Stimulated activated CD4-positive, alpha-beta T cell treated with anti-CD3 and anti-CD28 coated beads, Interleukin-12 subunit alpha, Interleukin-12 subunit beta, amount 100 ng/mL, for 48 hours (primary cell): ENCODE results near the gene KDM4B.
A peak's percentile ranks its signal among the peaks of the same experiment; 100 is the strongest.
"Not testable (repeated sequence)": the region's sequence is repeated elsewhere in the genome, so short reads cannot be mapped to it uniquely, and the experiment has no call there.

Source experiments
- DNase-seq, 3 donors: peaks; one replicate each; pipeline ENCODE4 v3.0.0-alpha.2; 2020; ENCODE audit warnings: low read depth in 2 of 3, low spot score in 1 of 3

KDM4B gene

DNA sequence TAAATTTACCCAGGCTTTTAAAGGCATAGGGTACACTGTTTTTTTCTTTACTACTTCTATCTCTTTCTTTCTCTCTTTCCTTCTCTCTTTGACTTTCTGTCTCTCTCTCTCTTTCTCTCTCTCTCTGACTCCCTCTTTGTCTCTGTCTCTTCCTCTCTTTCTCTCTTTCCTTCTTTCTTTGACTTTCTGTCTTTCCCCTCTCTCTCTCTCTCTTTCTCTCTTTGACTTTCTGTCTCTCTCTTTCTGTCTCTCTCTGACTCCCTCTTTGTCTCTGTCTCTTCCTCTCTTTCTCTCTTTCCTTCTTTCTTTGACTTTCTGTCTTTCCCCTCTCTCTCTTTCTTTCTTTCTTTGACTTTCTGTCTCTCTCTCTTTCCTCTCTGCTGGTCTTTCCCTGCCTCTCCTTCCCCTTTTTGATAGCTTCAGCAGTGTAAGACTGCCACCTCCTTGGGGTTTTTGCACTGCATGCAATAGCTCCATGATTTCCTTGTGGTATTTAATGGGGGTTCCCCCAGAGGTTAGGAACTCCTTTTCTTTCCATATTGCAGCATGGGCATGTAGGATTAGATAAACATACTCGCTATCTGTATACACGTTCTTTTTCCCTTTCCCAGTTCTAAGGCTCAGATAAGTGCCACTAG is 191.4 kb downstream of the KDM4B start:
- DNase-seq: not testable (repeated sequence)

DNA sequence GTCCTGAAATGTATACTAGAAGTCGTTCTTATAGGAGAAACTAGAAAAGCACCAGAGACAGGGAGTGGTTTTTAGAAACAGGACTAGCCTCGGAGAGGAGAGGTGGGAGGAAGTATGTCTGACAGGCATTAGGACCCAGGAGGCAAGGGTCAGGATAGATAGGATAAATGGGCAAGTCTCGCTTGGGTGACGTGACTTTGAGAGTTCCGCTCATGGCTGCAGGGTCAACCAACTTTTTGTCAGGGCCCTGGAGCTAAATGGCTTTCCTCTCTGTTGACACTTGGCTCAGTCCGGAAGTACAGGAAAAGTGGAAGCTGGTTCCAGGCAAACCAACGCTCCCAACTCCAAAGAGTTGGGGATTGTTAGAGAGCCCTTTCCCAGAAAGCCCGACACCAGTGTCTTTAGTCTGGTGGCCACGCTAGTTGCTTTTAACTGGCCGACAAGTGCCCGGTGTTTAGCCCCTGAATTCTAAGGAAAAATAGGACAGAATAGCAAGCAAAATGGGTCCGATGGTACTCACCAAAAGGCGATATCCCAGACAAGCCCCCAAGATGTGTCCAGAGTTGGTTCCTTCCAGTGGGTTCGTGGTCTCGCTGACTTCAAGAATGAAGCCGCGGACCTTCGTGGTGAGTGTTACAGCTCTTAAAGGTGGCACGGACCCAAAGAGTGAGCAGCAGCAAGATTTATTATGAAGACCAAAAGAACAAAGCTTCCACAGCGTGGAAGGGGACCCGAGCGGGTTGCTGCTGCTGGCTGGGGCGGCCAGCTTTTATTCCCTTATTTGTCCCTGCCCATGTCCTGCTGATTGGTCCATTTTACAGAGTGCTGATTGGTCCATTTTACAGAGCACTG is 196.2 kb downstream of the KDM4B start:
- DNase-seq: not testable (repeated sequence)

DNA sequence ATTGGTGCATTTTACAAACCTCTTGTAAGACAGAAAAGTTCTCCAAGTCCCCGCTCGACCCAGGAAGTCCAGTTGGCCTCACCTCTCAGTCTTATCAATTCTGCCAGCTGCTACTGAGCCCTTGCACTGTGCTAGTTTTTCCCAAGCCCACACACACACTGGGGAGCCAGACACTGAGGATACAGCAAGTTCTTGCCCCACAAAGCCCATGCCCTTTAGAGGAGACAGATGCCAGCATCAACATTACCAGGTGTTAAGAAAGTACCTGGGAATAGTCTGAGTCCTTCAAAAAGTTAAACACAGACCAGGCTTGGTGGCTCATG is 196.7 kb downstream of the KDM4B start:
- no peak for DNase-seq

DNA sequence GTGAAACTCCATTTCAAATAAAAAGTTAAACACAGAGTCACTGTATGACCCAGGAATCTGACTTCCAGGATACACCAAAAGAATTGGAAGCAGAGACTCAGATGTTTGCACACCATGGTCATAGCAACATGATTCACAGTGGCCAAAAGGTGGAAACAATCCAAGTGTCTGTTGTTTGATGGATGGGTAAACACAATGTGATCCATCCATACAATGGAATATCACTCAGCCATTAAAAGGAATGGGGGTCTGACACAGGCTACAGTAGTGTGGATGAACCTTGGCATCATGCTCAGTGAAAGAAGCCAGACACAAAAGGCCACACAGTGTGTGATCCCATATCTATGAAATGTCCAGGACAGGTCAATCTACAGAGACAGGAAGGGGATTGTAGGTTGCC is 197.3 kb downstream of the KDM4B start:
- no peak for DNase-seq

DNA sequence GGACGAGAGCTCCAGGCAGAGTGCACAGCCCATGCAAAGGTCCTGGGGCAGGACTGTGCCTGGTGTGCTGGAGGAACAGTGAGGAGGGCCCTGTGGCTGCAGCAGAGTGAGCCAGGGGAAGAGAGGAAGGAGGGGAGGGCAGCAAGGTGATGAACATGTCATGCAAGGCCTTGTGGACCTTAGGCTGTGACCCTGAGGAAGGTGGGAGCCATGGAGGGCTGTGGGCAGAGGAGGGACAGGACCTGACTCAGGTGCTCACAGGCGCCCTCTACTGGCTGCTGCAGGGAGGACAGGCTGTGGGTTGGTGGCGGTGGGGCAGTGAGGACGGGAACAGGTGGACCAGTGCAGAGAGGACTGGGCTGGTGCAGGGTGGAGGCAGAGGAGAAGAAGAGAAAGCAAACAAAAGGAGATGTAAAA is 201.4 kb downstream of the KDM4B start:
- peak; percentile 30 to 66 (median 41) for DNase-seq

DNA sequence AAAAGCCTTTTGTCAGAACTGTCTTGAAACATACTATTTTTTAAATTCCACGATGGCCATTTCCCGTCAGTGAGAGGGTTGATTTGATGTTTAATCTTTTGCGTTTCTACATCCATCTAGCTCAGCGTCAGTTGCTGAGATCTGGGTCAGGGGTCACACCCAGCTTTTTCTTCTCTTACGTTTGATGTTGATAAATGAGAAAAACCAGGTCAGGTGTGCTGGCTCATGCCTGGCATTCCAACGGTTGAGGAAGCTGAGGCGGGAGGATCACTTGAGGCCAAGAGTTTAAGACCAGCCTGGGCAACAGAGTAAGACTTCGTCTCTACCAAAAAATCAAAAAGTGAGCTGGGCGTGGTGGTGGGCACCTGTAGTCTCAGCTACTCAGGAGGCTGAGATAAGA is 202.8 kb downstream of the KDM4B start:
- no peak for DNase-seq

DNA sequence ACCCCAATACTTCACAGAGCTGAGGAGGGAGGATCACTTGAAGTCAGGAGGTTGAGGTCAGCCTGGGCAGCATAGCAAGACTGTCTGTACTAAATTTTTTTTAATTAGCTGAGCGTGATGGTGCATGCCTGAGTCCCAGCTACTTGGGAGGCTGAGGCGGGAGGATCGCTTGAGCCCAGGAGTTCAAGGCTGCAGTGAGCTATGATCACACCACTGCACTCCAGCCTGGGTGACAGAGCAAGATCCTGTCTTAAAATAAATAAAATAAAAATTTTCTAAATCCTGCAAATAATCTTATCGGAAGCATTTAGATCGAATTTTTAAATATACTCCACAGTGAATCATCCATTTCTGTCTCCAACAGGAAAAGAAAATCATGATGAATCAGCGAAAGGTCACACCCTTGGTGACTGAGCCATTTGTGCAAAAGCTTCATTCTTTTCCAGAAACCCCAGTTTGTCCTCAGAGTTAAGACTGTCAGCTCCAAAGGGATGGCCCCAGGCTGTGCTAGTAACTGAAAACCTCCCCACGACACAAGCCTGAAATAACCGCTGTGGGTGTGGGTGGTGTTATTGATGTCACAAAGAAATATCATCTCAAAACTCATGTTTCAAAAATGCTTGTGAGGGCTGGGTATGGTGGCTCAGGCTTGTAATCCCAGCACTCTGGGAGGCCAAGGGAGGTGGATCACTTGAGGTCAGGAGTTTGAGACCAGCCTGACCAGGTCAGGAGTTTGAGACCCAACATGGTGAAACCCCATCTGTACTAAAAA is 204.1 kb downstream of the KDM4B start:
- no peak for DNase-seq

DNA sequence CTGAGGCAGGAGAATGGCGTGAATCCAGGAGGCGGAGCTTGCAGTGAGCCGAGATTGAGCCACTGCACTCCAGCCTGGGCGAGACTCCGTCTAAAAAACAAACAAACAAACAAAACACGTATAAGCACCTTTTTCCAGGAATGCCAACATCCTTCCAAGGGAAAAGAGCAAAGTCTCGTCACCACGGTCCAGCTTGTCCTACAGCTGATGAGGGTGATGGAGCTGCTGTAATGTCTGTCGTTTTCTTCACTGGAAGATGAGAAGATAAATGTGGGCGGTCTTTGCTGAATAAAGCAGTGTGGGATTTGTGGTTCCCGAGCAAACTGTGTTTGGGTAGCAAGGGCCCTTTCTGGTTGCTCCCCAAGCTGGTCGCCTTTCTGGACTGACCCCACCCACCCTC is 205.1 kb downstream of the KDM4B start:
- DNase-seq: no peak

DNA sequence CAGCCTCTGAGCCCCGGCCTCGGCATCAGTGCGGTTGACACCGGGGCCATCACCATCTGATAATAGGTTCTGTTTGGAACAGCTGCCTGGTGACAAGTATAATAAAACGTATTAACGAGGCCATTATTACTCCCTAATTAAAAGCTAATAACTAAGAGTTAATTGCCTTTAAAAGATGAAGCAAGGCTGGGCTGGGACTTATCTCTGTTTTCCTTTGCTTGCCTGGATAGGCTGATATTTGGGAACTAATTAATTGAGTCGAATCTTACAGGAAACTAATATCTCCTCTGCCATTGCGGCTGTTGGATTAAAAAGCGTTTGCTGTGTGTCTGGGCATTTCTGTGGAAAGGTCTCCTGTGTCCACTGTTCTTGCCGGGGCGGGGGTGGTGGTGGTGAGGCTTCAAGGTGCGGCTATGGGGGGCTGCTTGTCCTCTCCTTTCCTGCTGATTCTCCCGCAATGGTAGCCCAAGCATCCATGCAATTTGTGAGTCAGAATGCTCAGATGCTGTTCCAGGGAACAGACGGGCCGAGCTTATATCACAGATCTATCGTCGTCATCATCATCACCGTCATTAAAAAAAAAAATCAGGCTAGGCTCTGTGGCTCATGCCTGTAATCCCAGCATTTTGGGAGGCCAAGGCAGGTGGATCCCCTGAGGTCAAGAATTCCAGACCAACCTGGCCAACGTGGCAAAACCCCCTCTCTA is 209.0 kb downstream of the KDM4B start:
- DNase-seq: no peak

DNA sequence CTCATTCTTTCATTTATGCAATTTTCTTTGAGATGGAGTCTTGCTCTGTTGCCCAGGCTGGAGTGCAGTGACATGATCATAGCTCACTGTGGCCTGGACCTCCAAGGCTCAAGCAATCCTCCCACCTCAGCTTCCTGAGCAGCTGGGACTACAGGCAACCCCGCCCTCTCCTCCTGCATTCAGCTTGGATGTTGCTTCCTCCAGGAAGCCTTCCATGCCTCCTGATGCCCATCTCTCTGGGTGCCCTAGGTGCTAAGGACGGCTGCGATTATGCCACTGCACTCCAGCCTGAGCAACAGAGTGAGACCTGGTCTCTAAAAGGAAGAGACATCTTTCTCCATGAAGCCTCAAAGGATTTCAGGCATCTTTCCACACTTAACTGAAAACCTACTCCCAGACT is 209.9 kb downstream of the KDM4B start:
- no peak for DNase-seq

DNA sequence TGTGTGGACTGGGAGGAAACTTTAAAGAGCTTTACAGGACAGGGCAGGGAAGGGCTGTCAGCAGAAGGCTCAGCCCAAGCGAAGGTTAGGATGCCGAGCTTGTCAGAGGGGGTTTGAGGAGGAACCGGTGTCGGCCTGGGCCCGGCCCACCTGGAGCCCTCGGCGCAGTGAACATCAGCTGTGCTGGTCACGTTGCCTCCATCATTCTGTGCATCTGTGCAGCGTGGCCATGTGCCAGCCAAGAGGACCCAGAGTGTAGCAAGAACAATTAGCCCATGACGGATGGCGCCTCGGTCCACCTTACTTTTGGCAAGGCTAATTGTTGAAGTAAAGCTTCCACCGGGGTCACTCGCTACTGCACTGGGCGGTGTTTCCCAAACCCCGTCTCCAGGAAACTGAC is 210.3 kb downstream of the KDM4B start:
- no peak for DNase-seq

DNA sequence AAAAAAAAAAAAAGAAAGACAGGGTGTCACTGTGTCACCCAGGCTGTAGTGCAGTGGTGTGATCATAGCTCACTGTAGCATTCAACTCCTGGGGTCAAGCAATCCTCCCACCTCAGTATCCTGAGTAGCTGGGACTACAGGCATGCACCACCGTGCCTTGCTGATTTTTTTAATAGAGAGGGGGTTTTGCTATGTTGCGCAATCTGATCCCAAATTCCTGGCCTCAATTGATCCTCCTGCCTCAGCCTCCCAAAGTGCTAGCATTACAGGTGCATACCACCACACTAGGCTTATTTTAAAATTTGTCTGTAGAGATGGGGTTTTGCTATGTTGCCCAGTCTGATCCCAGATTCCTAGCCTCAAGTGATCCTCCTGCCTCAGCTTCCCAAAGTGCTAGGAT is 212.4 kb downstream of the KDM4B start:
- DNase-seq: no peak

DNA sequence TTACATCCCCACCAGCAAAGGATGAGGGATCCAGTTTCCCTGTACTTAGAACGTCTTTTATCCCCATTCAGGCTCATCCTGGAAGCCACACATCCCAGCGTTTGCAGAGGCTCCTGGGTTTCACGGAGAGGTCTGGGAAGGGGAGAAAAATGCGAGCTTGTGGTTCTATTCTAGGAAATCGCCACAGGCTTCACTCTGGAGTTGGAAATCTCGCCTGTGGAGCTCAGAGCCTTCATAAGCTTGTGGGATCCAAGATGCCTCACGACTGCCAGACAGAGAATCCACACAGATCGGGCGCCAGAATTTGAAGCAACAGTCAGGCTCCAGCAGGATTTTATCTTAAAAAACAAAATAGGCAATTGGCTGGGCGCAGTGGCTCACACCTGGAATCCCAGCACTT is 213.8 kb downstream of the KDM4B start:
- no peak for DNase-seq

DNA sequence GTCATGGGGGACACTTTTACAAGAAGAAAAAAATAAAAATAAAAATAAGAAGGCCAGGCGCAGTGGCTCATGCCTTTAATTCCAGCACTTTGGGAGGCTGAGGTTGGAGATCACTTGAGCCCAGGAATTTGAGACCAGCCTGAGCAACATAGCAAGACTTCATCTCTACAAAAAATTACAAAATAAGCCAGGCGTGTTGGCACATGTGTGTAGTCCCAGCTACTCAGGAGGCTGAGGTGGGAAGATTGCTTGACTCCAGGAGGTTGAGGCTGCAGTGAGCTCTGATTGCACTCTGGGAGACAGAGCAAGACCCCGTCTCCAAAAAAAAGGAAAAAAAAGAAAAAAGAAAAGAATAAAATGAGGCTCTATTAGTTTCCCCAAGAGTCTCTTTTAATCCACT is 214.7 kb downstream of the KDM4B start:
- DNase-seq: no peak

DNA sequence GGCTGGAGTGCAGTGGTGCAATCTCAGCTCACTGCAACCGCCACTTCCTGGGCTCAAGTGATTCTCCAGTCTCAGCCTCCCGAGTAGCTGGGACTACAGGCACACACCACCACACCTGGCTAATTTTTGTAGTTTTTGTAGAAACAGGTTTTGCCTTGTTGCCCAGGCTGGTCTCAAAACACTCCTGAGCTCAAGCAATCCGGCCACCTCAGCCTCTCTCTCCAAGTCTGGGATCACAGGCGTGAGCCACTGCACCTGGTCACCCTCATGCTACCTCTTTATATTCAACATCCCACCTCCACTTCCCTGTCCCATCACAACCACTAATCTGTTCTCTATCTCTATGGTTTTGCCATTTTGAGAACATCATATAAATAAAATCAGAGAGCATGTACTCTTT is 216.0 kb downstream of the KDM4B start:
- no peak for DNase-seq

DNA sequence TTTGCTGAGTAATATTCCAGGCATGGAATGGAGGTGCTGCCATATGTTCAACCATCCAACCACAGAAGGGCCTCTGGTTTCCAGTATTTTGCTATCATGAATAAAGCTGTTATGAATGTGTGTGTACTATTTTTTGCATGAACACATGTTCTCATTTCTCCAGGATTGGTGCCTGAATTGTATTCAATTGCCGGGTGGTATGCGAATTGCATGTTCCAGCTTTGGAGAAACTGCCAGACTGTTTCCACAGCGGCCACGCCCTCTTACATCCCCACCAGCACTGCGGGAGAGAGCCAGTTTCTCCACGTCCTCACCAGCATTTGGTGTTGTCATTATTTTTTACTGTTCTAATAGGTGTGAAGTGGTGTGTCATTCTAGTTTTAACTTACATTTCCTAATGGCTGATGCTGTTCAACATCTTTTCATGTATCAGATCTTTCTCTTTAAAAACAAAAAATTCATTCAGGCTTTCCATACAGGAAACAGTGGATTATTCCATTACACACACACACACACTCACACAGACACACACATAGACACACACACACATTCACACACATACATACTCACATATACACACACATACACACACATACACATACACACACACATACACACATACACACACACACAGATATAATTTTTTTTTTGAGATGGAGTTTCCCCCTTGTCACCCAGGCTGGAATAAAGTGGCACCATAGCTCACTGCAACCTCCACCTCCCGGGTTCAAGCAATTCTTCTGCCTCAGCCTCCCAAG is 217.6 kb downstream of the KDM4B start:
- DNase-seq: no peak

DNA sequence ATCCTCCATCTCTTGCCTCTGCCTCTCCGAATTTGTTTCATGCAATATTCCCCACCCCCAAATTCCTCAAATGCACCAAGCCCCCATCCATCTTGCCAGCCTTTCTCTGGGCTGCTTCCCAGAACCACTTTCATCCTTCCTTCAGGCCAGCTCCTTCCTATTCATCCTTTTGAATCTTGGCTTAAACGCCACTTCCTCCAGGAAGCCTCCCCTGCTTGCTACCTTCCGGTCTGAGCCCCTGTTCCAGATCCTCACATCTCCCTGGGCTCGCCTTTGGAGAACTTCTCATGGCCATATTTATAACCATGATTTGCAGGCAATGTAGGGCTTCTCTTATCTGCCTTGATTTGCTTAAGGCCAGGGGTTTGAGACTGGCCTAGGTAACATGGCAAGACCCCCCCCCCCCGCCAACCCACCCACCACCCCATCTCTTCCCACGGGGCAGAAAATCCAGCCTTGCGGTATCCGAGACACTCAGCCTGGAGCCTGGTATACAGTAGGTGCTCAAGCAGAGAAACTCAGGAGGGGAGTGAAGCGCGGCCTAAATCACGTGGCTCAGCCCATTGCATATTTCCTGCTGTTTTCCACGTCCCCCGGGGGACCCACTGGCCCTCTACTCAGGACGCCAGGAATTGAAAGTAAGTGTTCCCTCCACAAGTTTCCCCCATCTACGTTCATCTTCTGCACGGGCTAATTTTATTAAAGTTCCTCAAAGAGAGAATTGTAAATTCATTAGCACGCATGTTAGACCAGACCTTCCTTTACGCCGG is 219.8 kb downstream of the KDM4B start:
- no peak for DNase-seq

DNA sequence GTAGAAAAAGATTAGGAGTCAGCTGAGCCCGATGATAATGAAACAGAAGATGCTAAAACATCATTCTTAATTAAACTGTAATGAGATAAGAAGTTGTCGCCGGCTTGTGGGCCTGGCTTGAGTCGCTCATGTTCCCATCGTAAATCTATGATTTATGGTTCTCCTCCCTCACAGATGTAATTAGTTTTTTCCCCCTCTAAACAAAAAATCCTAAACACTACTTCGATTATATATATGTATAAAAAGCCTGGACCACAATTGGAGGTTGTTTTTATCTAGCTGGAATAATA is 220.3 kb downstream of the KDM4B start:
- DNase-seq: no peak

DNA sequence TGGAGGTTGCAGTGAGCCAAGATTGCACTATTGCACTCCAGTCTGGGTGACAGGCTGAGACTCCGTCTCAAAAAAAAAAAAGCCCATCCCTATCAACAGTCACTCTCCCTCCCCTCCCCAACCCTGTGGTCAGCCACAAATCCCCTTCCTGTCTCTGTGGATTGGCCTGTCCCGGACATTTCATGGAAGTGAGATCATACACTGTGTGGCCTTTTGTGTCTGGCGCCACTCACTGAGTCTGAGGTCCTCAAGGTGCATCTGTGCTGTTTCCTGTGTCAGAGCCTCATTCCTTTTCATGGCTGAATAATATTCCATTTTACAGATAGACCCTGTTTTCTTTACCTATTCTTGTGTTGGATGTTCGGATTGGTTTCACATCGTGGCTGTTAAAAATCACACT is 222.2 kb downstream of the KDM4B start:
- DNase-seq: no peak

DNA sequence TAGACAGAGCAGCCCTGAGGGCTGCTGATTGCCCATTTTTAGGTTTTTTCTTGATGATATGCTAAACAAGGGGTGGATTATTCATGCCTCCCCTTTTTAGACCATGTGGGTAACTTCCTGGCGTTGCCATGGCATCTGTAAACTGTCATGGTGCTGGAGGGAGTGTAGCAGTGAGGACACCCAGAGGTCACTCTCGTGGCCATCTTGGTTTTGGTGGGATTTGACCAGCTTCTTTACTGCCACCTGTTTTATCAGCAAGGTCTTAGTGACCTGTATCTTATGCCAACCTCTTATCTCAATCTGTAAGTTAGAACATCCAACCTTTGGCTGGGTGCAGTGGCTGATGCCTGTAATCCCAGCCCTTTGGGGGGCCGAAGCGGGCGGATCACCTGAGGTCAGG is 223.7 kb downstream of the KDM4B start:
- DNase-seq: no peak
